Stimulated activated CD8-positive, alpha-beta memory T cell treated with anti-CD3 and anti-CD28 coated beads, Interleukin-4, amount 100 ng/mL, for 4 hours (primary cell): ENCODE results near the gene GPR89A.
A peak's percentile ranks its signal among the peaks of the same experiment; 100 is the strongest.
"Not testable (repeated sequence)": the region's sequence is repeated elsewhere in the genome, so short reads cannot be mapped to it uniquely, and the experiment has no call there.

Source experiments
- DNase-seq, 2 donors: peaks; one replicate each; pipeline ENCODE4 v3.0.0-alpha.2; 2020; ENCODE audit warnings: low read depth in 2 of 2, low spot score in 1 of 2

Gene GPR89A

GRCh38 chr1:145607833-145608733, at the start of gene GPR89A:
Gene GPR89A (plus strand): TSS chr1:145607988. CDS start chr1:145608134, 146 bp downstream.
- peak; percentile 87 to 91 for DNase-seq

GRCh38 chr1:145586820-145587219, 21.0 kb upstream of the GPR89A start:
- DNase-seq = not testable (repeated sequence)

GRCh38 chr1:145590806-145591205, 17.0 kb upstream of the GPR89A start:
- peak; percentile 2 to 24 for DNase-seq

- DNase-seq = not testable (repeated sequence)
Measured at GRCh38 chr1:145592347-145592746, 15.4 kb upstream of the GPR89A start.

- DNase-seq = not testable (repeated sequence)
Measured at GRCh38 chr1:145595421-145595820, 12.4 kb upstream of the GPR89A start.

- not testable (repeated sequence) for DNase-seq
Measured at GRCh38 chr1:145596236-145596635, 11.6 kb upstream of the GPR89A start.

GRCh38 chr1:145599426-145599825, 8.4 kb upstream of the GPR89A start:
- DNase-seq = not testable (repeated sequence)

- DNase-seq = no peak
Measured at GRCh38 chr1:145601593-145601992, 6.2 kb upstream of the GPR89A start.

GRCh38 chr1:145606840-145607239, 948 bp upstream of the GPR89A start:
- not testable (repeated sequence) for DNase-seq

- not testable (repeated sequence) for DNase-seq
Measured at GRCh38 chr1:145607289-145607688, 499 bp upstream of the GPR89A start.

GRCh38 chr1:145610744-145611143, 3.0 kb downstream of the GPR89A start:
- DNase-seq = not testable (repeated sequence)

- DNase-seq = not testable (repeated sequence)
Measured at GRCh38 chr1:145620073-145620472, 12.3 kb downstream of the GPR89A start.

- not testable (repeated sequence) for DNase-seq
Measured at GRCh38 chr1:145622177-145622576, 14.4 kb downstream of the GPR89A start.

GRCh38 chr1:145636237-145636636, 28.4 kb downstream of the GPR89A start:
- not testable (repeated sequence) for DNase-seq

- DNase-seq = not testable (repeated sequence)
Measured at GRCh38 chr1:145641886-145642285, 34.1 kb downstream of the GPR89A start.

GRCh38 chr1:145643990-145644389, 36.2 kb downstream of the GPR89A start:
- DNase-seq = not testable (repeated sequence)

GRCh38 chr1:145656245-145656943, 48.6 kb downstream of the GPR89A start:
- DNase-seq = not testable (repeated sequence)

GRCh38 chr1:145662502-145662901, 54.7 kb downstream of the GPR89A start:
- DNase-seq = not testable (repeated sequence)

- DNase-seq = not testable (repeated sequence)
Measured at GRCh38 chr1:145665015-145665414, 57.2 kb downstream of the GPR89A start.

GRCh38 chr1:145670995-145671745, 63.4 kb downstream of the GPR89A start:
- DNase-seq = not testable (repeated sequence)

- not testable (repeated sequence) for DNase-seq
Measured at GRCh38 chr1:145673217-145673616, 65.4 kb downstream of the GPR89A start.
